ENCODE data around the gene NUDCD3. TPM values are rescaled to one million over a fixed set of nuclear protein-coding genes. Genes with fewer than 3 reads are reported as not detected.

NUDCD3 gene
- total RNA-seq, 2 donors from 2014 or later, result 20.4 to 20.8 TPM

GRCh38 chr7:44402401-44403060 lies 87.9 kb downstream of the NUDCD3 start:
- TF ChIP-seq CTCF (IDR thresholded peaks at IDR 0.05), result no peak
- no peak for TF ChIP-seq POLR2A (IDR thresholded peaks at IDR 0.05)
- Histone ChIP-seq H3K36me3 (replicated peaks in 1 of 2; ENCODE audit: insufficient read depth in 1 of 2, low read depth in 2 of 2) (peaks cover 0 to 14% of the 10 kb centered on the region in 2 donors), H3K27ac (no peak overlapping the region), H3K9me3 (no peaks in the 10 kb centered on the region), H3K27me3 (no peaks in the 10 kb centered on the region), H3K4me1 (peaks cover 14% of the 10 kb centered on the region), H3K4me3 (no peak overlapping the region)
- intact Hi-C loops (cut with DNase I), result no loop called here
- WGBS, 2 donors, result 94 to 96% methylated on average over 13 to 14 of the region's 14 CpGs
- ATAC-seq (no peak), DNase-seq (no peak)

GRCh38 chr7:44401692-44402091 lies 88.8 kb downstream of the NUDCD3 start:
- peaks cover 0 to 14% of the 10 kb centered on the region in 2 donors for H3K36me3 ChIP-seq (replicated peaks in 1 of 2; ENCODE audit: insufficient read depth in 1 of 2, low read depth in 2 of 2)
- 93 to 98% methylated on average over 4 of the region's 4 CpGs for WGBS, 2 donors
- DNase-seq (no peak), ATAC-seq (no peak)
- no peak overlapping the region for H3K27ac ChIP-seq
- H3K9me3 ChIP-seq, result no peaks in the 10 kb centered on the region
- intact Hi-C loops (cut with DNase I), result no loop called here
- H3K27me3 ChIP-seq, result no peaks in the 10 kb centered on the region
- H3K4me1 ChIP-seq, result peaks cover 14% of the 10 kb centered on the region
- TF ChIP-seq POLR2A (IDR thresholded peaks at IDR 0.05) (no peak), CTCF (IDR thresholded peaks at IDR 0.05) (no peak)
- H3K4me3 ChIP-seq, result no peak overlapping the region

GRCh38 chr7:44400033-44400511 lies 90.4 kb downstream of the NUDCD3 start:
- peaks cover 0 to 14% of the 10 kb centered on the region in 2 donors for H3K36me3 ChIP-seq (replicated peaks in 1 of 2; ENCODE audit: insufficient read depth in 1 of 2, low read depth in 2 of 2)
- WGBS, 2 donors, result 89 to 92% methylated on average over 14 of the region's 14 CpGs
- no peaks in the 10 kb centered on the region for H3K9me3 ChIP-seq
- ATAC-seq, result no peak
- intact Hi-C loops (cut with DNase I), result no loop called here
- no peak for DNase-seq
- H3K27me3 ChIP-seq, result no peaks in the 10 kb centered on the region
- TF ChIP-seq CTCF (IDR thresholded peaks at IDR 0.05) (no peak), POLR2A (IDR thresholded peaks at IDR 0.05) (no peak)
- H3K27ac ChIP-seq, result no peak overlapping the region
- no peak overlapping the region for H3K4me3 ChIP-seq
- peaks cover 14% of the 10 kb centered on the region for H3K4me1 ChIP-seq

- intact Hi-C loops (cut with DNase I), result no loop called here
- H3K9me3 ChIP-seq, result no peaks in the 10 kb centered on the region
- DNase-seq, result no peak
- H3K4me3 ChIP-seq, result no peak overlapping the region
- no peak for TF ChIP-seq POLR2A (IDR thresholded peaks at IDR 0.05)
- no peak for TF ChIP-seq CTCF (IDR thresholded peaks at IDR 0.05)
- 89 to 92% methylated on average over 8 of the region's 8 CpGs for WGBS, 2 donors
- no peak for ATAC-seq
- H3K36me3 ChIP-seq (replicated peaks in 1 of 2; ENCODE audit: insufficient read depth in 1 of 2, low read depth in 2 of 2), result peaks cover 0 to 13% of the 10 kb centered on the region in 2 donors
- H3K4me1 ChIP-seq, result peaks cover 14% of the 10 kb centered on the region
- H3K27ac ChIP-seq, result no peak overlapping the region
- no peaks in the 10 kb centered on the region for H3K27me3 ChIP-seq
Observed at GRCh38 chr7:44398953-44399574, 91.4 kb downstream of the NUDCD3 start.
